Thymus (tissue), 11 donors: ENCODE measurements around the gene CDH13. TPM values are rescaled to one million over a fixed set of nuclear protein-coding genes. Genes with fewer than 3 reads are reported as not detected.

Experiments used
- DNase-seq, 9 donors: peaks; one replicate each; pipeline ENCODE4 v3.0.0-alpha.2; 2013; ENCODE audit warnings: low spot score in 9 of 9, low read depth in 6 of 9, missing footprints in 1 of 9
- H3K27ac ChIP-seq, 2 donors: one replicate each; pipeline ENCODE4 v1.5.1; 2013; ENCODE audit warnings: control low read depth in 1 of 2, low read depth in 1 of 2, low read length in 1 of 2, mild to moderate bottlenecking in 1 of 2, moderate library complexity in 1 of 2
- H3K27me3 ChIP-seq, 2 donors: one replicate each; pipeline ENCODE4 v1.5.1; 2013; ENCODE audit warnings: low read length in 1 of 2; ENCODE audit not compliant: control insufficient read depth in 2 of 2, insufficient read depth in 1 of 2
- H3K36me3 ChIP-seq, 2 donors: one replicate each; pipeline ENCODE4 v1.5.1; 2013; ENCODE audit warnings: low read length in 1 of 2, mild to moderate bottlenecking in 1 of 2, moderate library complexity in 1 of 2; ENCODE audit not compliant: control insufficient read depth in 2 of 2, insufficient read depth in 2 of 2
- H3K4me1 ChIP-seq, 2 donors: one replicate each; pipeline ENCODE4 v1.5.1; 2013; ENCODE audit warnings: low read length in 2 of 2; ENCODE audit not compliant: control insufficient read depth in 2 of 2, insufficient read depth in 2 of 2
- H3K4me3 ChIP-seq, 2 donors: one replicate each; pipeline ENCODE4 v1.5.1; 2013; ENCODE audit warnings: low read length in 2 of 2, control low read depth in 1 of 2, mild to moderate bottlenecking in 1 of 2
- H3K9me3 ChIP-seq, 2 donors: one replicate each; pipeline ENCODE4 v1.5.1; 2013; ENCODE audit warnings: low read length in 1 of 2, mild to moderate bottlenecking in 1 of 2; ENCODE audit not compliant: control insufficient read depth in 2 of 2, insufficient read depth in 1 of 2
- WGBS: extraction: QIAGEN DNeasy Blood & Tissue Kit; methylation state at CpG from one replicate; pipeline ENCODE4 v1.1.7; 2013; 5-methylcytosine and 5-hydroxymethylcytosine counted together
- polyA plus RNA-seq: library from polyadenylated mRNA; stranded (reverse); fragments of 200-250 nt; gene quantifications from one replicate; pipeline ENCODE4 v1.2.3, GENCODE V29; 2013
- total RNA-seq: library from RNA; stranded (reverse); fragments of 120-200 nt; gene quantifications from one replicate; pipeline ENCODE4 v1.2.4, GENCODE V29; 2013
- donor health status: healthy.

Gene CDH13
- total and polyA plus RNA-seq, 2 donors, result 1.5 to 3.7 TPM

DNA sequence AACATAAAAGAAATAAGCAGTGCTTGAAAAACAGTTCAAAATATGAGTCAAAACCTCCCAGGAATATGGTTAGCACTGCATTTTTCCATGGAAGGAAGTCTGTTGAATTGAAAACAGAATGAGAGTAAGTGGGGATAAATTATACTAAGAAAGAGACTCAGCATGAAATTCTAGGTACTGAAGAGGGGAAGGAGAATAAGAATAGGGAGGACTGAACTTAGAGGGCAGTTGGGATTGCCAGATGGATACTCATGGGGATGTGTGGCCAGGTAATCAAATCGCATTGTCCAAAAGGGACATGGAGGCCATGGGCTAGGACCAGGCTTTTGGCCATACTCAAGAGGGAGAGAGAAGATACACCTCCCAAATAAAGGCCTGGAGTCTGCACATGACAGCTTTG lies 247.9 kb downstream of the CDH13 start:
- no peaks in the 10 kb centered on the region for H3K4me1 ChIP-seq
- no peaks in the 10 kb centered on the region for H3K36me3 ChIP-seq
- no peak overlapping the region for H3K27ac ChIP-seq
- 86% methylated on average over 1 of the region's 1 CpG for WGBS
- no peak for DNase-seq
- no peak overlapping the region for H3K4me3 ChIP-seq
- no peaks in the 10 kb centered on the region for H3K27me3 ChIP-seq
- no peaks in the 10 kb centered on the region for H3K9me3 ChIP-seq

- Histone ChIP-seq H3K27ac (no peak overlapping the region), H3K27me3 (no peaks in the 10 kb centered on the region), H3K36me3 (no peaks in the 10 kb centered on the region), H3K9me3 (no peaks in the 10 kb centered on the region), H3K4me1 (no peaks in the 10 kb centered on the region), H3K4me3 (no peak overlapping the region)
- no peak for DNase-seq
Observed at GRCh38 chr16:82876951-82877350, 250.2 kb downstream of the CDH13 start.

DNA sequence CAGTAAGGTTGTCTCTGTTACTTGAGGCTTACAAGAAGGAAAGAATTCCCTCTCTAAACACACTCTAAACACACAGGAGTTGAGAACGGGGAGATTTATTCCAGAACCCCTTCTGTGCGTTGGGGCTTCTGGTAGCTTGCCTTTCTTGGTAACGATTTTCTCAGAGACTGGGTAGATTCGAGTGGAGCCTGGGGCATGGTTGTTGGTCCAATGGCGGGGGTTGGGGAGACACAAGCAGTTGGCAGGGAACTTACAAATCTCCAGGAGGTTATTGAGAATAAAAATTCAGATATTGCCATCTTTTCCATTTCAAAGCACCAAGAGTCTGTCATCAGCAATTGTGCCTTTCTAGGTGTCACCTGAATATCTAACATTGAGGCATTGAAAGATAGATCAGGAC lies 251.7 kb downstream of the CDH13 start:
- 82% methylated on average over 5 of the region's 5 CpGs for WGBS
- H3K27ac ChIP-seq, result no peak overlapping the region
- H3K4me1 ChIP-seq, result no peaks in the 10 kb centered on the region
- H3K4me3 ChIP-seq, result no peak overlapping the region
- no peaks in the 10 kb centered on the region for H3K27me3 ChIP-seq
- no peaks in the 10 kb centered on the region for H3K36me3 ChIP-seq
- no peak for DNase-seq
- no peaks in the 10 kb centered on the region for H3K9me3 ChIP-seq

GRCh38 chr16:82880346-82880745 lies 253.6 kb downstream of the CDH13 start:
- no peak overlapping the region for H3K27ac ChIP-seq
- no peaks in the 10 kb centered on the region for H3K9me3 ChIP-seq
- no peak for DNase-seq
- H3K4me3 ChIP-seq, result no peak overlapping the region
- H3K27me3 ChIP-seq, result no peaks in the 10 kb centered on the region
- no peaks in the 10 kb centered on the region for H3K36me3 ChIP-seq
- WGBS, result 98% methylated on average over 4 of the region's 4 CpGs
- no peaks in the 10 kb centered on the region for H3K4me1 ChIP-seq

DNA sequence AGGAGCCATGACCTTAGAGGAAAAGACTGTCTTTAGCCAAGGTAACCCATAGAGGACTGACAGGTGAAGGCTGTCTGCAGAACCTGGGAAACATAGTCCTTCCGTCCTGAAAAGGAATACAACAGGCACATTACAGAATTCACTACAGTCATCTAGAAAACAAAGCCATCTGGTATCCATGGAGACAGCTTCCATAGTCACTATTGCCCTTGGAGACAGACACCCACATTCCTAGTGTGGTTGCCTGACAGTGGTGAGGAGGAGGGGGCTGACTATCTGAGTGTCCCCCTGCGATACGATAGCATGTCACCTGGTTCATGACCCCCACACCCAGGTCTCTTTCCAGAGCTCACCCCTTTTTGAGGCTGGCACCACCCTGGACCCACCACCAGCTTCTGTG lies 254.7 kb downstream of the CDH13 start:
- H3K4me3 ChIP-seq, result no peak overlapping the region
- H3K4me1 ChIP-seq, result no peaks in the 10 kb centered on the region
- WGBS, result 96% methylated on average over 3 of the region's 3 CpGs
- no peak overlapping the region for H3K27ac ChIP-seq
- H3K27me3 ChIP-seq, result no peaks in the 10 kb centered on the region
- H3K9me3 ChIP-seq, result no peaks in the 10 kb centered on the region
- H3K36me3 ChIP-seq, result no peaks in the 10 kb centered on the region
- no peak for DNase-seq

GRCh38 chr16:82882226-82882625 lies 255.5 kb downstream of the CDH13 start:
- DNase-seq, result no peak
- Histone ChIP-seq H3K9me3 (no peaks in the 10 kb centered on the region), H3K4me3 (no peak overlapping the region), H3K4me1 (no peaks in the 10 kb centered on the region), H3K27me3 (no peaks in the 10 kb centered on the region), H3K36me3 (no peaks in the 10 kb centered on the region), H3K27ac (no peak overlapping the region)
- 93% methylated on average over 6 of the region's 6 CpGs for WGBS

- Histone ChIP-seq H3K27ac (no peak overlapping the region), H3K9me3 (no peaks in the 10 kb centered on the region), H3K27me3 (no peaks in the 10 kb centered on the region), H3K36me3 (no peaks in the 10 kb centered on the region), H3K4me1 (no peaks in the 10 kb centered on the region), H3K4me3 (no peak overlapping the region)
- no peak for DNase-seq
- 68% methylated on average over 5 of the region's 5 CpGs for WGBS
Observed at GRCh38 chr16:82882982-82883835, 256.4 kb downstream of the CDH13 start.

- WGBS, result 97% methylated on average over 4 of the region's 4 CpGs
- Histone ChIP-seq H3K27me3 (no peaks in the 10 kb centered on the region), H3K9me3 (no peaks in the 10 kb centered on the region), H3K4me1 (no peaks in the 10 kb centered on the region), H3K27ac (no peak overlapping the region), H3K36me3 (no peaks in the 10 kb centered on the region), H3K4me3 (no peak overlapping the region)
- no peak for DNase-seq
Observed at GRCh38 chr16:82884320-82884898, 257.6 kb downstream of the CDH13 start.

DNA sequence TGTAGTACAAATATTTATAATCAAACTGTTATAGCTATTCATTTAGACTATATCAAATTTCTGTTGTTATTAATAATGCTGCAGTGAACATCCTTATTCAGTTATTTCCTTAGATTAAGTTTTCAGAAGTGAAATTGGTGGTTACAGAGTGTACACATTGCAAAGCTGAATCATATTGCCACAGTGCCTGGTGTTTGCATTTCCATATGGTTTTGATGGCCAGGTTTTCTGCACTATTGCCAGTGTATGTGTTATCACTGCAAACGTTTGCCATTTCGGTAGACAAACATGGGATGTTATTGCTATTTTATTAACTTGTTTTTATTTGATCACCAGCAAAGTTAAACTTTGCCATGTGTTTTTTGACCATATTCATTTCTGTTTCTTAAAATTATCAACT lies 259.4 kb downstream of the CDH13 start:
- Histone ChIP-seq H3K27ac (no peak overlapping the region), H3K36me3 (no peaks in the 10 kb centered on the region)

More for the DNA sequence above, 259.4 kb downstream of the CDH13 start:
- H3K9me3 ChIP-seq, result no peaks in the 10 kb centered on the region
- no peaks in the 10 kb centered on the region for H3K4me1 ChIP-seq
- no peak for DNase-seq
- H3K4me3 ChIP-seq, result no peak overlapping the region
- 91% methylated on average over 2 of the region's 2 CpGs for WGBS
- H3K27me3 ChIP-seq, result no peaks in the 10 kb centered on the region
